ENCODE measurements around the gene M1AP. TPM values are rescaled to one million over a fixed set of nuclear protein-coding genes. Genes with fewer than 3 reads are reported as not detected.

M1AP gene
- total RNA-seq, 1 donor from 2014 or later: 4.9 TPM

DNA sequence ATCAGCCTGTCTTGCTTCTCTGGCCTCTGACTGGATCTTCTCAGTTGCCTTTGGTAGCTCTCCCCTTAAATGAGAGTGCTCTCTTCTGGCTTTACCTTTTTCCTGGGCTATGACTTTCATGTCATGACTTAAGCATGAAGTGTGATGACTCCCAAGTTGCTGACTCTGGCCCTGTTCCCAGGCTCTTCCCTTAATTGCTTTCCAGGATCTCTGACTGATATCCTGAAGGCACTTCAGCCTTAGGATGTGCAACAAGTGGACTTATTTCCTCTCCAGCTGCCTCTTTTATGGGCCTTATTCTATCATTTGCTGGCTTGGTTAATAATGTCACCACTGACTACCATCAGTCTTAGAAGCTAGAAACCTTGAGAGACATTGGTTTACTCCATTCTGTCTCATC, 23.3 kb upstream of the M1AP start:
- peaks cover 0 to 14% of the 10 kb centered on the region in 2 donors for H3K36me3 ChIP-seq
- H3K27ac ChIP-seq: no peak overlapping the region
- H3K27me3 ChIP-seq: no peaks in the 10 kb centered on the region
- no peaks in the 10 kb centered on the region for H3K9me3 ChIP-seq
- no peak overlapping the region for H3K4me3 ChIP-seq
- DNase-seq (ENCODE audit: extremely low spot score in 2 of 2): no peak
- TF ChIP-seq POLR2A (IDR thresholded peaks at IDR 0.05) (no peak), POLR2AphosphoS5 (IDR thresholded peaks at IDR 0.05; ENCODE audit: insufficient read depth in 1 of 2, low read depth in 1 of 2) (no peak)
- TF ChIP-seq, protein P1, sequence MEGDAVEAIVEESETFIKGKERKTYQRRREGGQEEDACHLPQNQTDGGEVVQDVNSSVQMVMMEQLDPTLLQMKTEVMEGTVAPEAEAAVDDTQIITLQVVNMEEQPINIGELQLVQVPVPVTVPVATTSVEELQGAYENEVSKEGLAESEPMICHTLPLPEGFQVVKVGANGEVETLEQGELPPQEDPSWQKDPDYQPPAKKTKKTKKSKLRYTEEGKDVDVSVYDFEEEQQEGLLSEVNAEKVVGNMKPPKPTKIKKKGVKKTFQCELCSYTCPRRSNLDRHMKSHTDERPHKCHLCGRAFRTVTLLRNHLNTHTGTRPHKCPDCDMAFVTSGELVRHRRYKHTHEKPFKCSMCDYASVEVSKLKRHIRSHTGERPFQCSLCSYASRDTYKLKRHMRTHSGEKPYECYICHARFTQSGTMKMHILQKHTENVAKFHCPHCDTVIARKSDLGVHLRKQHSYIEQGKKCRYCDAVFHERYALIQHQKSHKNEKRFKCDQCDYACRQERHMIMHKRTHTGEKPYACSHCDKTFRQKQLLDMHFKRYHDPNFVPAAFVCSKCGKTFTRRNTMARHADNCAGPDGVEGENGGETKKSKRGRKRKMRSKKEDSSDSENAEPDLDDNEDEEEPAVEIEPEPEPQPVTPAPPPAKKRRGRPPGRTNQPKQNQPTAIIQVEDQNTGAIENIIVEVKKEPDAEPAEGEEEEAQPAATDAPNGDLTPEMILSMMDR (IDR thresholded peaks at IDR 0.05): no peak
- H3K4me1 ChIP-seq: no peaks in the 10 kb centered on the region
- intact Hi-C loops (cut with DNase I): no loop called here

DNA sequence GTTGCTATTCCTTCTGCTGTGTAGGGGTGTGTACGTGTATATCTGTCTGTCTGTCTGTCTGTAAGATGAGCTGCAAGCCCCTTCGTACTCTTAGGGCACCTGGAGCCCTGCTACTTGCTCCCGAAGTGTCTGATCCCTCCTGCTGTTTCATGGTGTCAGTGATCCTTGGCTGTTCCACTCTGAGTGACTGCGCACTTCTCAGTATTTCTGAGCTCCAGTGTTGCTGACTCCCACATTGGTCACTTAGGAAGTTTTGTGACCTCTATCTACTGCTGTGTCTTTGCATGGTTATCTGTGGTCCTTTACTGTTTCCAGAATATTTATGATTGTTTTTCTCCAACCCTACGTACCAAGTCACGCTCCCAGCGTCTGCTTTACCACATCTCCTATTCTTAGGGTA, 22.1 kb upstream of the M1AP start:
- H3K36me3 ChIP-seq: peaks cover 0 to 1% of the 10 kb centered on the region in 2 donors
- intact Hi-C loops (cut with DNase I): no loop called here

DNA sequence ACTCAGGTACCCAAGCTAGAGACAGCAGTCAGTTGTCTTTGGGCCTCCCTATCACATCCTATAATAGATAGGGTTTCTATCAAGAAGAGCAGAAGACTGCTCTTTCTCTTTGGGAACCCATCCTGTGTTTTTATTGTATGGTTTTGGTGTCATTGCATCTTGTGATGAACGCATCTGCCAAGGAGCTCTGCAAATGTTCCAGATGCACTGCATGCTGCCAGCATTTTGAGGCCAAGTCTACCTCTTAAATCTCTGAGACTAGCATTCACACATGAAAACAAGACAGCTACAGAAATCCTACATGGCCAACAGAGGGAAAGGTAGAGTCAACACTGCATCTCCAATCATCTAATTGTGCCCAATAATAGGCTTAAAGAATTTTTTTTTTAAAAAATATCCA, 20.0 kb upstream of the M1AP start:
- H3K27ac ChIP-seq: no peak overlapping the region
- intact Hi-C loops (cut with DNase I): no loop called here
- no peak for DNase-seq (ENCODE audit: extremely low spot score in 2 of 2)
- TF ChIP-seq POLR2AphosphoS5 (IDR thresholded peaks at IDR 0.05; ENCODE audit: insufficient read depth in 1 of 2, low read depth in 1 of 2) (no peak), POLR2A (IDR thresholded peaks at IDR 0.05) (no peak)
- TF ChIP-seq, protein P1 (IDR thresholded peaks at IDR 0.05): no peak
- H3K9me3 ChIP-seq: no peaks in the 10 kb centered on the region
- no peaks in the 10 kb centered on the region for H3K27me3 ChIP-seq
- no peaks in the 10 kb centered on the region for H3K4me1 ChIP-seq
- no peaks in the 10 kb centered on the region for H3K36me3 ChIP-seq
- H3K4me3 ChIP-seq: no peak overlapping the region

More for the DNA sequence above, 22.1 kb upstream of the M1AP start:
- TF ChIP-seq, protein P1 (IDR thresholded peaks at IDR 0.05): no peak
- TF ChIP-seq POLR2A (IDR thresholded peaks at IDR 0.05) (no peak), POLR2AphosphoS5 (IDR thresholded peaks at IDR 0.05; ENCODE audit: insufficient read depth in 1 of 2, low read depth in 1 of 2) (no peak)
- Histone ChIP-seq H3K27ac (no peak overlapping the region), H3K4me1 (no peaks in the 10 kb centered on the region), H3K9me3 (no peaks in the 10 kb centered on the region), H3K4me3 (no peak overlapping the region), H3K27me3 (no peaks in the 10 kb centered on the region)
- DNase-seq (ENCODE audit: extremely low spot score in 2 of 2): no peak

DNA sequence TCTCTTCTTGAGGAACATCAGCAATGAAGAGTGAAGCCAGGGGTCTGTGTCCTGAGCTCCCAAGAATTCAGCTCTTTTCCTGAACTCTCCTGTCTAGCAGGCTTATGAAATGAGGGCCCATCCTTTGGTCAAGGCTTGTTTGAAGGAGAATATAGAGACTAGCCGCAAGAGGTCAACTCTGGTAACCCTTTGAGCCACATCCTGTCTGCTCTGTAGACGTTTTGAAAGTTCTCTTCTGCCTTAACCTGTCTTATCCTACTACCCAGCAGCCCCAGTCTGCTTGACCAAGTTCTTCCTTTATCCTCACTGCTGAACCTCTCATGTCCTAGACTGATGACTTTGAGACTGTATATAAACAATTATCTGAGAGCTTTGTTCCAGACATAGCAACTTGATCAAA, 11.3 kb upstream of the M1AP start:
- TF ChIP-seq, protein P1 (IDR thresholded peaks at IDR 0.05): no peak
- TF ChIP-seq POLR2A (IDR thresholded peaks at IDR 0.05): no peak
- no peak for TF ChIP-seq POLR2AphosphoS5 (IDR thresholded peaks at IDR 0.05; ENCODE audit: insufficient read depth in 1 of 2, low read depth in 1 of 2)
- Histone ChIP-seq H3K4me3 (no peak overlapping the region), H3K27me3 (no peaks in the 10 kb centered on the region), H3K27ac (no peak overlapping the region), H3K36me3 (no peaks in the 10 kb centered on the region), H3K9me3 (no peaks in the 10 kb centered on the region), H3K4me1 (peaks cover 7% of the 10 kb centered on the region)
- DNase-seq (ENCODE audit: extremely low spot score in 2 of 2): no peak
- intact Hi-C loops (cut with DNase I): no loop called here

DNA sequence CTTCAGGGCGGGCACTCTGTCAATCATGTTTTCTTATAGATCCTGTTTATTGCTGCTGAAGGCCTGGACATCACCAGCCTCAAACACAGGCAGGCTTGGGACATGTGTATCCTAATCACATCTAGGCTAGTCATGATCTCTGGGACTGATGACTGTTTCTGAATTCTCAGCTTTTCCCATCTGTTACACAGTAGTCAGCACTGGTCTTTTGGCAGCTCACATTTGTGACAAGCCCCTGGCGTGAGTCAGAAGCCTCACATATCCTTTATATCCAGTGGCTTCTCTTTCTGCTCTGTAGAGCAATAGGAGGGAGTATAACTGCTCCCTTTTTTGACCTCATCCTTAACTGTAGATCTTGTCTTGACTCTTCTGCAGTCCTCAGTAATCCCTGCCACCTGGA, 10.4 kb upstream of the M1AP start:
- no peak overlapping the region for H3K4me3 ChIP-seq
- intact Hi-C loops (cut with DNase I): no loop called here
- no peak overlapping the region for H3K27ac ChIP-seq
- no peak for DNase-seq (ENCODE audit: extremely low spot score in 2 of 2)
- no peaks in the 10 kb centered on the region for H3K36me3 ChIP-seq
- TF ChIP-seq, protein P1 (IDR thresholded peaks at IDR 0.05): no peak
- no peak for TF ChIP-seq POLR2A (IDR thresholded peaks at IDR 0.05)
- TF ChIP-seq POLR2AphosphoS5 (IDR thresholded peaks at IDR 0.05; ENCODE audit: insufficient read depth in 1 of 2, low read depth in 1 of 2): no peak
- H3K27me3 ChIP-seq: no peaks in the 10 kb centered on the region
- H3K9me3 ChIP-seq: no peaks in the 10 kb centered on the region
- peaks cover 9% of the 10 kb centered on the region for H3K4me1 ChIP-seq
